Urinary bladder (tissue), 4 donors: Measurements from ENCODE around the gene MAMDC4. TPM values are rescaled to one million over a fixed set of nuclear protein-coding genes. Genes with fewer than 3 reads are reported as not detected.
"Not testable (repeated sequence)": the region's sequence is repeated elsewhere in the genome, so short reads cannot be mapped to it uniquely, and the experiment has no call there.

Experiments
- DNase-seq: peaks from one replicate; pipeline ENCODE4 v3.0.0-alpha.2; 2015; ENCODE audit errors: extremely low spot score
- H3K27ac ChIP-seq: one replicate; pipeline ENCODE4 v1.5.1; 2013; ENCODE audit warnings: low read depth, mild to moderate bottlenecking, moderate library complexity
- H3K36me3 ChIP-seq: one replicate; pipeline ENCODE4 v1.6.1; 2013; ENCODE audit warnings: mild to moderate bottlenecking, moderate library complexity; ENCODE audit not compliant: insufficient read depth
- H3K4me1 ChIP-seq: one replicate; pipeline ENCODE4 v1.6.1; 2013; ENCODE audit warnings: mild to moderate bottlenecking, moderate library complexity; ENCODE audit not compliant: insufficient read depth
- H3K4me3 ChIP-seq: one replicate; pipeline ENCODE4 v1.5.1; 2013; ENCODE audit warnings: low read depth, low read length
- WGBS: extraction: QIAGEN DNeasy Blood & Tissue Kit; methylation state at CpG from one replicate; pipeline ENCODE4 v1.1.7; 2013; 5-methylcytosine and 5-hydroxymethylcytosine counted together
- polyA plus RNA-seq: library from polyadenylated mRNA; stranded (reverse); fragments of 200-250 nt; gene quantifications from one replicate; pipeline ENCODE4 v1.2.3, GENCODE V29; 2013
- total RNA-seq: library from RNA; depleted of rRNA; stranded (reverse); fragments of >200 nt; gene quantifications from one replicate; pipeline ENCODE4 v1.2.3, GENCODE V29; 2014
- donor health status: healthy with polysubstance abuse.
- donor health status: healthy.

The MAMDC4 gene
- total RNA-seq: 3.0 TPM
- polyA plus RNA-seq: 3.8 TPM

DNA sequence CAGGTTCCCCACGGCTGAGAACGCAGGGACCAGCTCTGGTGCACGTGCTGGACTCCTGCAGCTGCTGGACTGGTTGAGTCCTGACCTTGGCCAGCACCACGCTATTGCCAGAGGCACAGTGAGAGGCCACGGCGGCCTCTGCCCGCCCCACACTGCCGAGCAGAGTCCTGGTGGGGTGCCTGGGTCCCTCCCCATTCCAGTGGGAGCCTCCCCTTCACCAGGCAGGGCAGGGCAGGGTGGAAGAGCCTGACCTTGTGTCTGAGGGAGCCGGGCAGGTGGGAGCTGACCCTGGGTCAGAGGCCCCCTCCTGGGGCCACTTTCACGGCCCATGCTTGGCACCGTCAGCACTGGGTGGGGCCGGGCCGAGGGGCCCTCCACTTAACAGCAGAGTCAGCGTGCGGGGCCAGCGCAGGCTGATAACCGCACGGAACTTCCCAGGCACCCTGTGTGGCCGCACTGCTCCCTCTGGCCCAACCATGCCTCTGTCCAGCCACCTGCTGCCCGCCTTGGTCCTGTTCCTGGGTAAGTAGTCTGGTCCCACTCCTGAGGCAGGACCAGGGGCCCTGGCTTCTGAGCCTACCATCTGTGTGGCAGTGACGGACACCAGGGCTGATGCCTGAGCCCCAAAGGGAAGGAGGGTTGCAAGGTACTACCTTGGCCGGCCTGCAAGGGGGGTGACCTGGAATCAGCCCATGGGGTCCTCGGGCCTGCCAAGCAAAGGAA lies at the start of gene MAMDC4:
Gene MAMDC4, plus strand, starts transcription at position 406 of the 723 bp plus-strand sequence. Its CDS starts 71 bp downstream, at position 477.
- no peak for DNase-seq
- no peak within 1 kb of the TSS for H3K27ac ChIP-seq
- no peaks in the 10 kb centered on the region for H3K36me3 ChIP-seq
- H3K4me1 ChIP-seq: peaks cover 4% of the 10 kb centered on the region
- 72% methylated on average over 23 of the region's 23 CpGs for WGBS
- no peak within 1 kb of the TSS for H3K4me3 ChIP-seq

DNA sequence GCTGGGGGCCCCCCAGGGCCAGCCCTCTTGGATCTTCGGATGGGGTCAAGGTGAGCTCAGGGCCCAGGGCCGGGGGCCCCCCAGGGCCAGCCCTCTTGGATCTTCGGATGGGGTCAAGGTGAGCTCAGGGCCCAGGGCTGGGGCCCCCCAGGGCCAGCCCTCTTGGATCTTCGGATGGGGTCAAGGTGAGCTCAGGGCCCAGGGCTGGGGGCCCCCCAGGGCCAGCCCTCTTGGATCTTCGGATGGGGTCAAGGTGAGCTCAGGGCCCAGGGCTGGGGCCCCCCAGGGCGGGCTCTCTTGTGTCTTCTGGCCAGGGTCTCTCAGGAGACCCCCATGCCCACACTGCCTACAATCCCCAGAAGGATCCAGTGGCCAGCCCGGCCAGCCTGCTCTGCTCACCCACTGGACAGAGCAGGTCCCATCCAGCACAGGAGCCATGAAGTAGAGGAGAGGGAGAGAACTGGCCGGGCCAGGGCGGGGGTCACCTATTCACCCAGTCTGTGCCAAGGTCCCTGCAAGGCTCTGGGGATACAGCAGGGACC lies 49.1 kb upstream of the MAMDC4 start:
- H3K4me3 ChIP-seq, DNase-seq, H3K27ac ChIP-seq, H3K36me3 ChIP-seq, H3K4me1 ChIP-seq: not testable (repeated sequence)
- 96% methylated on average over 8 of the region's 9 CpGs for WGBS

DNA sequence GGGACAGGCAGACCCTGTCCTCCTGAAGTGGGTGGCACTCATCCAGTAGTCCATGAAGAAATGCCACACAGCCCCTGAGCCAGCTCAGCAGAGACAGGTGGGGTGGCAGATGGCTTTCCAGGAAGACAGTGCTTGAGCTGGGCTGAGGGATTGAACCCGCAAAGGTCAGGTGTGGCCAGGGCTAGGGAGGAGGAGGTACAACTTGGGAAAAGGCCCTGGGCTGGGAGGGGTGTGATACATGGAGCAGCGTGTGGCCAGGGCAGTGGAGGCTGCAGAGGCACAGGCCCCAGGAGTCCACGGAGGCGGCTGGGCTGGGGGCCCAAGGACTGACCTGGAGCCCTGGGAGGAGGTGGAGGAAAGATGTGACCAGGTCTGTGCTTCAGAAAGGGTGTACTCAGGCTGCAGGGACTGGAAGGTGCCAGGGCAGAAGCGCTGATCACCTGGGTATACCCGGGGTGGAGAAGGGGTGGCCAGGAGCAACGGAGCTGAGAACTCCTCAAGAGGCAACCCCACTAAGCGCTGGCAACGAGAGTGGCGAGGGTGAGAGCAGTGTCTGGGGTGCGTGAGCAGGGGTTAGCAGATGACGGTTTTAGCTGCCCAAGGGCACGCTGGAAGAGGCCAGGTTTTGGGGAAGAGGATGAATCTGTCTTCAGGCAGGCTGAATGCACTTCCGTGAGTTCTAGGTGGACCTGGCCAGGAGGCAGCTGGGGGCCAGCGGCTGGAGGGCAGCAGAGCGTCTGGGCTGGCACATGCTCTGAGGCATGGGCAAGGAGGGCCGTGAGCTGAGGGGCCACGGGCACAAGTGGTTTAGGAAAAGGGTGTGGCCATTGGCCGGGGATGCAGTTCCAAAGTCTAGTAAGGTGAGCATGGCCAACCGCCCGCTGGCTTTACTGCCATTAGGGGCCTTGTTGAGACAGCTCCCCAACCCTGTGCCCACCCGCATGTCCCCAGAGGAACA lies 48.3 kb upstream of the MAMDC4 start:
- Histone ChIP-seq H3K27ac (no peak overlapping the region), H3K36me3 (no peaks in the 10 kb centered on the region), H3K4me1 (peaks cover 1% of the 10 kb centered on the region), H3K4me3 (no peak overlapping the region)
- WGBS: 93% methylated on average over 22 of the region's 22 CpGs
- DNase-seq: no peak

DNA sequence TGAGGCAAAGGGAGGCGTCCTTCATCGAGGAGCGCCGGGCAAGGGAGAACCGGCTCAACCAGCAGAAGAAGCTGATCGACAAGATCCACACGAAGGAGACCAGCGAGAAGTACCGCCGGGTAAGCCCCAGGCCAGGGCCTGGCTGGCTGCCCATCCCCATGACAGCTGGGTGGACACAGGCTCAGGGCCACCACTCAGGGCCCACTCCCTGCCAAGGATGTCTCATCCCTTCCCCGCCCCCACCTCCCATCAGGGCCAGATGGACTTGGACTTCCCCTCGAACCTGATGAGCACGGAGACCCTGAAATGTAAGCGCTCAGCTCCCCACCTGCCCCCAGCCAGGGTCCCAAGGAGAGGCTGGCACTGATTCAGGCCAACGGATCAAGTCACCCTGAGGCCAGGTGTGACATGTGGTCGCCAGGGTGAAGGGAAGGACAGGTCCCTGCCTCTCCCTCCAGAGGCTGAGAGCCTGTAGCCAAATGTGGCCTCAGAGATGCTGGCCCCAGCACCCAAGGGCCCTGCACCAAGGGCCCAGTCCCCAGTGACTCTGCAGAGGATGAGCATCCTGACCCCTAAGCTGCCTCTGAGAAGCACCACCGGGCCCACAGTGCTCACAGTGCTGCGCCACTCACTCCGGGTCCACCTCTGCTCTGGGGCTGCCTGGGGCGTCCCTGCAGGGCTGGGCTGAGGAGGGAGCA lies 47.5 kb upstream of the MAMDC4 start:
- H3K4me1 ChIP-seq: peaks cover 1% of the 10 kb centered on the region
- no peak overlapping the region for H3K4me3 ChIP-seq
- 93% methylated on average over 20 of the region's 20 CpGs for WGBS
- DNase-seq: no peak
- H3K27ac ChIP-seq: no peak overlapping the region
- H3K36me3 ChIP-seq: no peaks in the 10 kb centered on the region

DNA sequence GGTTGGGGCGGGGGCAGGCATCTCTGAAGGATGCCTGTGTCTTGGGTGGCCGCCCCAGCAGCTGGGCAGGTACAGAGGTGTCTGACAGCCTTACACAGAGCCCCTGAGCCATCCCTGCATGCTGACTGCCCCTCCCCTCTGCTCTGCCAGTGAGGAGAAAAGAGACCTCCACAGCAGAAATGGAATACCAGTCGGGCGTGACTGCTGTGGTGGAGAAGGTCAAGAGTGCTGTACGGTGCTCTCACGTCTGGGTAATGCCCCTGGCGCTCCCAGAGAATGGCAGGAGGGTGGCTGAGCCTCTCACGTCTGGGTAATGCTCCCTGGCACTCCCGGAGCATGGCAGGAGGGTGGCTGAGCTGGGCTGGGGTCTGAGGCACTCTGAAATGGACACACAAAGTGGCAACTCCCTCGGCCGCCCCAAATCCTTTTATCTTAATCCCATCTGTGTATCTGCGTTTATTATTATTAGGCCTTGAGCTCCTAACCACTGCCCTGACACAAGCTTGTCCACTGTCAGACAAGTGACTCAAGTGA lies 46.9 kb upstream of the MAMDC4 start:
- H3K27ac ChIP-seq: no peak overlapping the region
- DNase-seq: no peak
- WGBS: 88% methylated on average over 12 of the region's 12 CpGs
- H3K36me3 ChIP-seq: no peaks in the 10 kb centered on the region
- peaks cover 1% of the 10 kb centered on the region for H3K4me1 ChIP-seq
- no peak overlapping the region for H3K4me3 ChIP-seq

DNA sequence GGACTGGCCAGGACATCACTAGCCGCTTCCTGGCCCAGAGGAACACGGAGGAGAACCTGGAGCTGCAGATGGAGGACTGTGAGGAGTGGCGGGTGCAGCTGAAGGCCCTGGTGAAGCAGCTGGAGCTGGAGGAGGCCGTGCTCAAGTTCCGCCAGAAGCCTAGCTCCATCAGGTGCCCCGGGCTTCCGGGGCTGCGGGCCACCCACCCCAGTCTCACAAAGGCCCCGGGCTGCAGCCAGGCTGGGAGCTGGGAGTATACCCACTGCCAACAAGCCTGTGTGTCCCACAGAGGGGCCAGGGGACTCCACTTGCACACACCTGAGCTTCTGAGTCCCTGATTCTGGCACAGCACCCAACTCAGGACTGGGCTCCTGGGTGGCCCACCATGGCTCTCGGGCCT lies 46.1 kb upstream of the MAMDC4 start:
- Histone ChIP-seq H3K27ac (no peak overlapping the region), H3K4me3 (no peak overlapping the region), H3K36me3 (no peaks in the 10 kb centered on the region), H3K4me1 (peaks cover 1% of the 10 kb centered on the region)
- WGBS: 97% methylated on average over 10 of the region's 10 CpGs
- no peak for DNase-seq

DNA sequence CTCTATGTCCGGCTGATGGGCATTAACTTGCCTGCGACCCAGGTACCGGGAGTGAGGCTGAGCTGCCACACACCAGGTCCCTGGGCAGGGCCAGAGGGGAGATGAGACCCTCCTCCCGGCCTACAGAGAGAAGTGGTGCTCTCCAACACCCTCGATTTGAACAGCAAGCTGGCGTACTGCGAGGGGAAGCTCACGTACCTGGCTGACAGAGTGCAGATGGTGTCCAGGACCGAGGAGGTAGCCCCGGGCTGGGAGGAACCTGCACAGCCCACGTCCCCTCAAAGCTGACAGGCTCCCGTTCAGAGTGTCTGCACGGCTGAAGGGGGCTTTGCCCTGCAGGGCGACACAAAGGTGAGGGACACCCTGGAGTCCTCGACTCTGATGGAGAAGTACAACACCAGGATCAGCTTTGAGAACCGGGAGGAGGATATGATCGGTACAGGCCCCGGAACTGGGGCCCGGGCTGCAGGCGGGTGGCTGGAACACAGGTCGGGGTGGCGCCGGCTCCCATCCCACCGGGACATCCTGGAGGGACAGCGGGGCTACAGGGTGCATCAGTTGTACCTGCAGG lies 45.4 kb upstream of the MAMDC4 start:
- H3K4me1 ChIP-seq: peaks cover 1% of the 10 kb centered on the region
- no peak for DNase-seq
- WGBS: 69% methylated on average over 25 of the region's 25 CpGs
- peak overlapping the region; percentile 98 for H3K4me3 ChIP-seq
- no peak overlapping the region for H3K27ac ChIP-seq
- H3K36me3 ChIP-seq: no peaks in the 10 kb centered on the region

DNA sequence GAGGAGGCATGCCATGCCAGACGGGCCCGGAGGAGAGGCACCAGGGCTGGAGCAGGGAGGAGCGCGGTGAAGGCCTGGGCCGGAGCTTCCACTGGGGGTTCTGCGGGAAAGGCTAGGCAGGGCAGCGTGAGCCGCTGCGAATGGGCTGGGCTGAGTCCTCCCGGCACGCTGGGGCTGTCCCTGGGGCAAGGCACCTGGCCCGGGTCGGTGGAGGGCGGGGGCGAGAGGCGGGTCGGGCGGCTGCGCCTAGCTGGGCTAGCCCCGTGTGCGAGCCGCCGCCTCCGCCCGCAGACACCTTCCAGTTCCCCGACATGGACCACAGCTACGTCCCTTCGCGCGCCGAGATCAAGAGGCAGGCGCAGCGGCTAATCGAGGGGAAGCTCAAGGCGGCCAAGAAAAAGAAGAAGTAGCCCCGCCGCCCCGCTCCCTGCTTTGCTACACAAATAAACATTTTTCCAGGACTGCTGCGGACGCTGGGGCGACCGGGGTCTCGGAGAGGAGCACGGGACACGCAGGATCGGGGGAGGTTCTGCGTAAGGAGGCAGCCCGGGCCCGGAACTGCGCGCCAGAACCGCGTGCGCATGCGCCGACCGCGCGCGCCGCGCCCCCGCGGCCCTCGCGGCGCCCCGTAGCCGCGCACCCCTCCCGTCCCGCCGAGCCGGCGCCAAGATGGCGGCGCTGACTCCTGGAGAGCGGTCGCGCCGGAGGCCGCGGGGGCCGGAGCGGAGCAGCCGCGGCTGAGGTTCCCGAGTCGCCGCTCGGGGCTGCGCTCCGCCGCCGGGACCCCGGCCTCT lies 44.7 kb upstream of the MAMDC4 start, which contains the start of gene RABL6:
Gene RABL6, plus strand, starts transcription at position 668 of the 794 bp plus-strand sequence. CDS start 249 bp downstream, outside the sequence.
- no peak for DNase-seq
- H3K36me3 ChIP-seq: no peaks in the 10 kb centered on the region
- peak within 1 kb of the TSS; percentile 70 for H3K27ac ChIP-seq
- H3K4me1 ChIP-seq: peaks cover 1% of the 10 kb centered on the region
- WGBS: under 1% methylated on average over 96 of the region's 96 CpGs
- peak within 1 kb of the TSS; percentile 98 for H3K4me3 ChIP-seq

DNA sequence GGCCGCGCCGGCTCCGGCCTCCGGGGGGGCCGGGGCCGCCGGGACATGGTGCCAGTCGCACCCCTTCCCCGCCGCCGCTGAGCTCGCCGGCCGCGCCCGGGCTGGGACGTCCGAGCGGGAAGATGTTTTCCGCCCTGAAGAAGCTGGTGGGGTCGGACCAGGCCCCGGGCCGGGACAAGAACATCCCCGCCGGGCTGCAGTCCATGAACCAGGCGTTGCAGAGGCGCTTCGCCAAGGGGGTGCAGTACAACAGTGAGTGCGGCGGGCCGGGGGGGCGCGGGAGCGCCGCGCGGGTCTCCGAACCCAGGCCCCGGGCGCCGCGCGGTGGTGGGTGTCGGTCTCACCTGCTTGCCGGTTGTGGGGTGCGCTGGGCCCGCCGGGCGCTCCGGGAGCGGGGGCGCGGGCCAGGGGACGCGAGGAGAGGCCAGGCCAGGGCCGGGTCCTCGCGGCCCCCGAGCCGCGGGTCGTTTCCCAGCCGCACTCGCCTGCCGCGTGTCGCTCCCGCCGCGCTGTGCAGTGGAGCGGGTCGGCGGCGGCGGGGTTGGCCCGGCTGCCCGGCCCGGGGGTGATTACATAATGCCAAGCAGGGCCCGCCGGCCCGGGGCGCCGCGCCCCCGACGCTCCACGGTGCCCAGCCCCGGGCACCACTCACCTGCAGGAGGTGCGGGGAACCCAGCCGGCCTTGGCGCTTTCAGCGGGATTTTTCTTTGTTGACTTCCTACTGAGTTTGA lies 43.9 kb upstream of the MAMDC4 start:
- Histone ChIP-seq H3K4me3 (peak overlapping the region; percentile 98), H3K36me3 (peaks cover 3% of the 10 kb centered on the region), H3K27ac (peak overlapping the region; percentile 51), H3K4me1 (peaks cover 1% of the 10 kb centered on the region)
- WGBS: under 1% methylated on average over 93 of the region's 93 CpGs
- DNase-seq: no peak

DNA sequence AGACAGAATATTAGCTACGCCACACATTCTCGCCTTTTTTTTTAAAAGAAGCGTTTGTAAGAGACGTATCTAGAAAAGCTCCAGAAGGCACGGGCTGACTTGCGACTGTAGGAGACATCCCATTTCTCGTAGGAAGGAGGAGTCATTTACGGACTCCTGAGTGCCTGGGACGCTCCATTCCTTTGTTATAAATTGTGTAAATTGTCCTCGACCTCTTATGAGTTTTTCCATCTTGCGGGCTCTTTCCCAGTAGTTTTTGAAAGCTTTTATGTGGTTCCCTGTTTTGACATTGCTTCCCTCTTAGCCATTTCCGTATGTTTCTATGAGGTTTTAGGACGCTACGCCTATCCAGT lies 43.4 kb upstream of the MAMDC4 start:
- no peak for DNase-seq
- 8% methylated on average over 14 of the region's 14 CpGs for WGBS
- H3K4me3 ChIP-seq: peak overlapping the region; percentile 98
- peaks cover 3% of the 10 kb centered on the region for H3K36me3 ChIP-seq
- no peak overlapping the region for H3K27ac ChIP-seq
- H3K4me1 ChIP-seq: peaks cover 1% of the 10 kb centered on the region

DNA sequence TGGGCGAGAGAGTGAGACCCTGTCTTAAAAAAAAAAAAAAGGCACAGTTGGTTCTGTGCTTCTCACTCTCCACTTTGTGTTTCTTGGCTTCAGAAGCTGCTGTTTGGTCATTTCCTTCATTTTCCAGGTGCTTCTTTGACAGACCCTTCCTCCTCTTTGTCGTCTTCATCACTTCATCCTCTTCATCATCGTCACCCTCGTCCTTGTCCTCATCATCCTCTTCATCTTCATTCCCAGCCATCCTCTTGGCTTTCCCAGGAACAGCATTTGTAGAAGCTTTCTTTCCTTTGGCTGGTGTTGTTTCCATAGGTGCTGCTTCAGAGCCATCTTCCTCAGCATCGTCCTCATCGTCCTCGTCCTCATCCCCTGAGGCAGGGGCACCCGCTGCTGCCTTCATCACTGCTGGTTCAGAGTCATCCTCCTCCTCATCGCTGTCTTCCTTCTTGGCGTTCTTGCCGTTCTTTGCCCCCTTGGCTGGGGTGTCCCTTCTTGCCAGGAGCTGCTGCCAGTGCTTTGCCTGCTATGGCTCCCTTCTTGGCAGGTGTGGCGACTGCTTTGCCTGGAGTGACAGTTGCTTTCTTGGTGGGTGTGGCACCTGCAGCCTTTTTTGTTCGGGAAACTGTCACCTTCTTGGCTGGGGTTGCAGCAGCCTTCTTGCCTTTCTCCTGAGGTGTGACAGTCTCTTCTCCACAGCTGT lies 37.3 kb upstream of the MAMDC4 start:
- 93% methylated on average over 13 of the region's 13 CpGs for WGBS
- Histone ChIP-seq H3K36me3 (peaks cover 3% of the 10 kb centered on the region), H3K4me1 (peaks cover 1% of the 10 kb centered on the region), H3K4me3 (no peak overlapping the region), H3K27ac (no peak overlapping the region)
- no peak for DNase-seq
